NCI-H1694 (cell line): ENCODE results near the gene SLC43A1.
"Not testable (repeated sequence)": the region's sequence is repeated elsewhere in the genome, so short reads cannot be mapped to it uniquely, and the experiment has no call there.

Experiments
- DNase-seq: peaks from one replicate; lab custom pipeline; 2025; lab: John Stamatoyannopoulos, UW

SLC43A1 gene

GRCh38 chr11:57460758-57461749 is 54.4 kb downstream of the SLC43A1 start:
- DNase-seq: no peak

- peak; percentile 58 for DNase-seq
Measured at GRCh38 chr11:57460022-57460757, 55.3 kb downstream of the SLC43A1 start, which contains the start of gene RTN4RL2. Gene RTN4RL2, plus strand, starts transcription at chr11:57460528. Its CDS starts 338 bp downstream, at chr11:57460866.

- DNase-seq: no peak
Measured at GRCh38 chr11:57459164-57460021, 56.1 kb downstream of the SLC43A1 start.

- peak; percentile 77 for DNase-seq
Measured at GRCh38 chr11:57458410-57459163, 56.9 kb downstream of the SLC43A1 start.

GRCh38 chr11:57458060-57458409 is 57.5 kb downstream of the SLC43A1 start:
- peak; percentile 42 for DNase-seq

- no peak for DNase-seq
Measured at GRCh38 chr11:57457643-57458023, 57.9 kb downstream of the SLC43A1 start.

GRCh38 chr11:57456960-57457642 is 58.4 kb downstream of the SLC43A1 start:
- peak; percentile 15 for DNase-seq

- no peak for DNase-seq
Measured at GRCh38 chr11:57453543-57454177, 61.8 kb downstream of the SLC43A1 start.

GRCh38 chr11:57446055-57446454 is 69.4 kb downstream of the SLC43A1 start:
- no peak for DNase-seq

GRCh38 chr11:57445122-57445394 is 70.4 kb downstream of the SLC43A1 start:
- not testable (repeated sequence) for DNase-seq

GRCh38 chr11:57444362-57445121 is 71.0 kb downstream of the SLC43A1 start:
- no peak for DNase-seq

- DNase-seq: no peak
Measured at GRCh38 chr11:57440744-57441414, 74.6 kb downstream of the SLC43A1 start.

GRCh38 chr11:57439786-57440185 is 75.7 kb downstream of the SLC43A1 start:
- no peak for DNase-seq

GRCh38 chr11:57438345-57439285 is 76.9 kb downstream of the SLC43A1 start:
- no peak for DNase-seq

- DNase-seq: no peak
Measured at GRCh38 chr11:57436031-57436430, 79.5 kb downstream of the SLC43A1 start.

- no peak for DNase-seq
Measured at GRCh38 chr11:57434640-57435546, 80.6 kb downstream of the SLC43A1 start.
